Activated naive CD4-positive, alpha-beta T cell treated with Interleukin-2 at 50 U/mL for 16 hours (primary cell): ENCODE data around the gene PDXP.
"Not testable (repeated sequence)": the region's sequence is repeated elsewhere in the genome, so short reads cannot be mapped to it uniquely, and the experiment has no call there.

Experiments
- DNase-seq: peaks from one replicate; pipeline ENCODE4 v3.0.0-alpha.2; 2020

PDXP gene

DNA sequence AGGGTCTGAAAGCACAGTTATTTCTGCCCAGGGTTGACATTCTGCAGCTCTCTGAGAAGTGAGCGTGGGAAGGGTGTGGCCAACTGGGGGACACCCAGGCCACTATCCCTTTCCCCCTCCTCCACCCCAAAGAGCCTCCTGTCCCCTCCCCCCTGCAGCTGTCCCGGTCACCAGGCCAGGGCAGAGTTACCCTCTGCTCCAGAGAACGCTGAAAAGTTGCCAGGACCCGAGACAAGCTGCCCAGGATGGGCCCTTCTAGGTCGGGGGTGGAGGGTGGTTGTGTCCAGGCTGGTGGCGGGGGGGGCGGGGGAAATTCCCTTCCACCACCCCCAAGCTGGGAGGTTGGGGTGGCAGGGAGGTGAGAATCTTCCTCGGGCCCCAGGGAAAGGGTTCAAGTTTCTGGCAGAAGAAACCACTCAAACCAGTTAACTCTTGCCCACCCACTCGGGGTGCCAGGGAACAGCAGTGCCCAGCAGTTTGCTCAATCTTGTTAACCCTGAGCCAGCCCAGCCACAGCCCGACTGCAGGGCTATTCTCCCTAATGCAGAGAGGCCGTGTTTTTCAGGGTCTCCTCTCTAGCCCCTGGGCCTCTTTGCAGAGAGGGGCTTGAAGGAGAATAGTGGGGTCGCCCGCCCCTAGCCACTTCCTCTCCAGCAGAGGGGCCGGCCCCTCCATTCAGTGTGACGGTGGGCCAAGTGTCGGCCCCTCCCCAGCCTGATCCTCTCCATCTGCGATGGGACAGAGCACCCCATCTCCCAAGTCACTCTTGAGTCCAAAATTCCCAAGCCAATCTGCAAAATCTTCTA lies 17.6 kb downstream of the PDXP start:
- DNase-seq = peak; percentile 30

DNA sequence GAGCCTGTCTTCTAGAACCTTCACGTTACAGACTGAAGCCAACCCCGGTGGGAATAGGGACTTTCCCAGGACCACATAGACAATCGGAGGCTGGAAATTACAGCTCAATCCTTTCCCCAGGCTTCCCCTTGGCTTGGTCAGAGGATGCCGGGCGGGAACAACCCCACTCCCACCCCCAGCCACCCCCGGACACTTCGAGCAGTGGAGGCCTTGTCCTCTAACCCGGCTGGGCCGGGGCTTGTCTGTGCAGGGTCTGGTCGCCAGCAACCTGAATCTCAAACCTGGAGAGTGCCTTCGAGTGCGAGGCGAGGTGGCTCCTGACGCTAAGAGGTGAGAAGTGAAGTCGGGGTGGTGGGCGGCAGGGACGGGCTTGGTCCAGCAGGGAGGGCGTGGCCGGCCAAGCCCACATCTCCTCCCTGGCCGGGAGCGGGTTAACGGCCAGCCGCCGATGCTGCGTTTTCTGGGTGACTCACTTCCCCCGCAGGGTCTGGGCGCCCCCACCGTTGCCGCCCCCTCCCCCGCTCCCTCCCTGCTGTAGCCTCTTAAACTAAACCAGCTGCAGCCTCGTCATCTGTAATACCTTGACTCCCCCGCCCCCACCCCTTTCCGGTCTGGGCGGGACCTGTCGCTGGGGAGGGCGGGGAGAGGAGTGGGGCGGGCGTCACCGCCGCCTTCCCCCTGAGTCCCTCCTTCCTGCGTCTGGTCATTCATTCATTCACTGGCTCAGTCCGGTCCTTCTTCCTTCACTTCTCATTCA lies 18.4 kb downstream of the PDXP start:
- peak; percentile 94 for DNase-seq

DNA sequence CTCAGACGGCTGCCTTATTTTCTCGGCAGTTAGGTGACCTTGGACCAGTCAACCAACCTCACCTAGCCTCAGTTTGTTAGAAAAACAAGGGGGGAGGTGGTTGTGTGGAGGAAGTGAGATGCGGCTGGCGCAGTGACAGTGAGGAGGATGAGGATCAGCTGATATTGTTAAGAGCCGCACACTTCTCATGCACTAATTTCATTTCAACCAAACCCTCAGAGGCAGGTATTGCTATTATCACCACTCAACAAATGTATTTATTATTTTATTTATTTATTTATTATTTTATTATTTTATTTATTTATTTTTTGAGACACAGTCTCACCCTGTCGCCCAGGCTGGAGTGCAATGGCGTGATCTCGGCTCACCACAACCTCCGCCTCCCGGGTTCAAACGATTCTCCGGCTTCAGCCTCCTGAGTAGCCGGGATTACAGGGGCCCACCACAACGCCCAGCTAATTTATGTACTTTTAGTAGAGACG lies 19.0 kb downstream of the PDXP start:
- DNase-seq = no peak

DNA sequence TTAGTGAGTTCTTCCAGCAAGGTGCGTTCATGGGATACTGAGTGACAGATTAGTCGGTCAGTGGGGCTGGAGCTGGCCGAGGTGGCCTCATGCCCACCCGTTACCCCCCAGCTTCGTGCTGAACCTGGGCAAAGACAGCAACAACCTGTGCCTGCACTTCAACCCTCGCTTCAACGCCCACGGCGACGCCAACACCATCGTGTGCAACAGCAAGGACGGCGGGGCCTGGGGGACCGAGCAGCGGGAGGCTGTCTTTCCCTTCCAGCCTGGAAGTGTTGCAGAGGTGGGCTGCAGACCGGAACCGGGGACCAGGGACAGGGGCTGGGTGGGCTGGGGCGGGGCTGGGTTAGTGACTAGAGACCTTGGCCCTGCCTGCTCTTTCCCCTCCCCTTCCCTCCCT lies 19.8 kb downstream of the PDXP start:
- DNase-seq = no peak

DNA sequence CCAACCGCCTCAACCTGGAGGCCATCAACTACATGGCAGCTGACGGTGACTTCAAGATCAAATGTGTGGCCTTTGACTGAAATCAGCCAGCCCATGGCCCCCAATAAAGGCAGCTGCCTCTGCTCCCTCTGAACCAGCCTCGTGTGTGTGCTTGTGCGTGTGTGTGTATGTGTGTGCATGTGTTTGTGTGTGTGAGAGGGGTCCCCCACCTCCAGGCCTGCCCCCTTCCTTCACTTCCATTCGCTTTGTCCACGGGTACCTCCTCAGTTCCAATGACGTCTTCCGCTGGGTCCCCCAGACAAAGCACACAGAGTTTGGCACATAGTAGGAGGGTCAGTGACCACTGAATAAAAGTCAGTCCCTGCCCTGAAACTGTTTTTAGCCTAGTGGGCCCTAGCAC lies 21.1 kb downstream of the PDXP start:
- no peak for DNase-seq

DNA sequence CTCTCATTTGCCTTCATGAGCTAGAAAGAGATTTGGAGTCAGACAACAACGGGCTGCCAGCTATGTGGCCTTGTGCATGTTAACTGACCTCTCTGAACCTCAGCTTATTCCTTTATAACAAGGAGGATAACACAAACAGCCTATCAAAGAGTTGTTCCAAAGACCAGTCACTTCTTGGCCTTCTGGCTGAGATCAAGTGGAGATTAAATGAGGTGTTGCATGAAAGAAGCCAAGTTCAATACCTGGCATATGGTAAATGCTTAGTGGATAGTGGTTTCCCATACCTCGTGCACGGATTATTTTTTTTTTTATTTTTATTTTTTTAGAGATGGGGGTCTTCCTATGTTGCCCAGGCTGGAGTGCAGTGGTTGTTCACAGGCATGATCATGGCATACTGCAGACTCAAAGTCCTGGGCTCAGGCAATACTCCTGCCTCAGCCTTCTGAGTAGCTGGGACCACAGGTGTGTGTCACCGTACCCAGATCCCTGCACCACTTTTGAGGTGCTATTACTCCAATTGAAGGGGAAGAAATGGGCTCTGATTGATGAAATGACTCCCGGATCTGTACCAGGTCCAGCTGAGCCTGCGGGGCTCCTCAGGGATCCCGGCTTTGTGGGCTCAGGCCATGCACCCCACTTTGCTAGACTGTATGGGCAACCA lies 21.8 kb downstream of the PDXP start:
- DNase-seq = no peak

DNA sequence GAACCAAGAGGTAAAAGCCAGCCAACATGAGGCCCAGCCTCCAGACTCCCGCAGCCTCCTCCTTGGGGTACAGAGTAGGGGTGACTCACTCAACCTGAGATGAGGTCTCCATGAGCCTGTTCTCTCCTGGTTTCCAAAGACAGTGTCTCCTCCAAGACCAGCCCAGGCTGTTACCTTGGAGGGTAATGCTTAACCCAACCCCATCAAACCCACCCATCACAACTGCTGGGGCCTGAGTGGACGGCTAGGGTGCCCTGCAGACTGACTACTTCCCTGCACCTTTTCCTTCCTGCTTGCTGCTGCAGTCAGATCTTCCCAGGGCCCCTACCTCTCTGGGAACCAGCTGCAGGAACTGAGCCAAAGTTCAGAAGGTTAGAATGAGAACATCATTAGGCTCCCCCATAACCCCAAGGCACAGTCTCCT lies 22.5 kb downstream of the PDXP start:
- no peak for DNase-seq

DNA sequence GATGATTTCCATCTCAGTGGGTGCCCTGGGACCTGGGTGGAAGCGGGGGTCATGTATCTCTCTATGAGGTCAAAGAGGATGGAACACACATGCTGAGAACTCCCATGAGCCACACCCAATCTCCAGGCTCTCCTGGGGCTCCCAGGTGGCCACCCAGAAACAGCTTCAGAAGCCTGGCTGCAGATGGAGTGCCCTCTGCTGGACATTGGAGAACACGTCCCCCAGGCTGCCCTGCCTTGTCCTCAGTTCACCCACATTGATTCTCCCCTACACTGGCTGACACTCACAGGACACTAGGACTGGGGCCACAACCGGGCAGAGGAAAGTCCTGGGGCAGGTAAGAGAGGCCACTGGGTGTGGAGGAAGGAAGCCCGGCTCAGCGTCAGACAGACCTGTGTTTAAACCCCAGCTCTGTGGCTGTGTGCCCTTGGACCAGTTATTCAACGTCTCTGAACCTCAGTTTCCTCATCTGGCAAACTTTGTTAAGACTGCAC lies 23.1 kb downstream of the PDXP start:
- DNase-seq = peak; percentile 80

DNA sequence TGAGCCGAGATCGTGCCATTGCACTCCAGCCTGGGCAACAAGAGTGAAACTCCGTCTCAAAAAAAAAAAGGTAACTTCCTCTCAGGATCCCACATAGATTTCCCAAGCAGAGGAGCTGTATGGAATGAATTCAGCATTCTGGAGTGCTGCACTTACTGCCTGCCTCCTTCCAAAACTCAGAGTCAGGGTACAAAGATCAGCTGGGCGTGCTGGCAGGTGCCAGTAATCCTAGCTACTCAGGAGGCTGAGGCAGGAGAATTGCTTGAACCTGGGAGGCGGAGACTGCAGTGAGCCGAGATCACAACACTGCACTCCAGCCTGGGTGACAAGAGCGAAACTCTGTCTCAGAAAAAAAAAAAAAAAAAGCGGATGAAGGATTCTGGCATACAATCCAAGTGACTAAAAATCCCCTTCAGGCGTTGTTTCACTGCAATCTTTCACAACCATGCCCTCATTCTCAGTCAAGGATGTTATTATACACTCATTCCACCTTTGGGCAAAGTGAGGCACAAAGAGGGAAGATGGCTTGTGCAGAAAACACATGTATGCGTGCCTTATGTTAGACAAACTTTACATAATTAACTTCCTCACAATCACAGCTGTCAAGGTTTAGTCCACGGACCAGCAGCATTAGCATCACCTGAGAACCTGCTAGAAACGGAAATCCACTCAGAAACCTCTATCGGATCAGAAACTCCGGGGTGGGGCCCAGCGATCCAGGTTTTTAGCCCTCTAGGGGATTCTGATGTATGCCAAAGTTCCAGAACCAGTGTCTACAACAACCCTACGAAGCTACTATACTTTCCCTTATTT lies 26.5 kb downstream of the PDXP start:
- no peak for DNase-seq

DNA sequence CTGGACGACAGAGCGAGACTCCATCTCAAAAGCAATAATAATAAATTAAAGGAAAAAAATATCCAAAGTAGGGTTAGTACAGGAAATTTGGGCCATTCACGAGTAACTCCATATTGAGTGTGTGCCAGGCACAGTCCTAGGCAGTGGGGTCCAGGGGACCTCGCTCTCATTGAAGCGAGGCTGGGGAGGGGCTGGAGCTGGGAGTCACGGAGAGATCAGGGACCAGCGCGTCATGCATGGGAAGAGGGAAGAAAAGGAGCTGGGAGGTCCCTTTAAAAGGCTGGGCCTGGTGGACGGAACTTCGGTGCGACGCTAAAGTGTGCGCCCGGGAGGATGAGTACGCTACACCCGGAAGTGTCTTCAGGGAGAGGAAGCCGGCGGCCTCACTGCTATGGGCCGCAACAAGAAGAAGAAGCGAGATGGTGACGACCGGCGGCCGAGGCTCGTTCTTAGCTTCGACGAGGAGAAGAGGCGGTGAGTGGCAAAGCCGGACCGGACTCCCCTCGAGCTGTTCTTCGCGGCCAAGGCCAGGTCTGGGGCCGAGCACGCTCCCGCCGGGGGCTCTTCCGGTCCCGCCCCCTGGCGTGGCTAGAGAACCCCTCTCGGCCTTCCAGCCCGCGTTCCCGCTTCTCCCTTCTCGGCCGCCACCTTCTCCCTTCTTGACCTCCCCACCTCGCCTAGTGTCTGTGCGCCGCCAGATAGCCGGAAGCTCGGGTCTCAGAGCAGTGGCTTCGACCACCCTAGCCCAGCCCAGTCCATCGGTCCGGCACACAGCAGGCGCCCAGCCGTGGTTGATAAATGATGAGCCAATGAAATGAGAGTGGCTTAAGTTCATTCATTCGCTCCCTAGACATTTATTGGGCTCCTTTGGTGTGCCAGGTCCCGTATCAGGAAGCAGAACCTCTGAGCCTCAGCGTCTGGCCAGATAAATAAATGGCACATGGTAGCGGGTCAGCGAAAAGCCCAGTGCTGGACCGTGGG lies 27.8 kb downstream of the PDXP start, which contains the start of gene NOL12:
TSS of gene NOL12 (plus strand) at position 342 of the 981 bp plus-strand sequence. CDS start at position 392, 50 bp downstream.
- peak; percentile 83 for DNase-seq

DNA sequence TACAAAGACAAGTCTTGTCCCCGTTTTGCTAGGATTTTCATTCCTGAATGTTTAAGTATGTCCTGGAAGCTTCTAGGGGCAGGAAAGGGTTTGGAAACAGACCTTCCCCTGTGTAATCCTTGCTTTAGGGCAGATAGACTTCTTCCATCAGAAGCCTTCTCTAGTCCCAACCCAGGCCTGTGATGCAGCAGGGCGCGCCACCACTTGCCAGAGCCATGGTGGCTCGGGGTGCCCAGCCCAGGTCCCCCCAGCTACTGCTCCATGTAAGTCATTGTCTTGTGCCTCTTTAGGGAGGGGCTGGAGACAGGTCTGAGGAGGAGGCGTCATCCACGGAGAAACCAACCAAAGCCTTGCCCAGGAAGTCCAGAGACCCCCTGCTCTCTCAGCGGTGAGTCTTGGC lies 31.9 kb downstream of the PDXP start:
- DNase-seq = no peak

DNA sequence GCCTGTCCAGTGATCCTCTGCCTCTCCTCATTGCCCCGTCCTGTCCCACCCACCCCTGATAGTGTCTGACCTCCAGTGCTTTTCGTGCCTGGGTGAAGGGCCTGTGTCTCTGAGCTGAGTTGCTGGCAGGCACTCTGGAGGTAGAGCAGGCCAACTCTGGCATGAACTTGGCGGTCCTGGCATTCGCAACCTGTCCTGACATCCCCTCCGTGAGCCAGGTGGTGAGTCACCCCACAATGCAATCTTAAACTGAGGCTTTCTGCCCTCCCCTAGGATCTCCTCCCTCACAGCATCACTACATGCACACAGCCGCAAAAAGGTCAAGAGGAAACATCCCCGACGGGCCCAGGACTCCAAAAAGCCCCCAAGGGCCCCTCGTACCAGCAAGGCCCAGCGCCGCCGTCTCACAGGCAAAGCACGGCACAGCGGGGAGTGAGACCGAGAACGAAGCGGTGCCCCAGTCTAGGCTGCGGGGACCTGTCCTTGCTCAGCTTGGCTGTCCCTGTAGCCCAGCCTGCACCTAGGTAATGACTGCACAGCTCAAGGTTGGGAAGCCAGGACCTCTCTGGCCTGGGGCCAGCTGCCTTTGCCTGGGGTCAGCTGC lies 32.5 kb downstream of the PDXP start:
- no peak for DNase-seq

DNA sequence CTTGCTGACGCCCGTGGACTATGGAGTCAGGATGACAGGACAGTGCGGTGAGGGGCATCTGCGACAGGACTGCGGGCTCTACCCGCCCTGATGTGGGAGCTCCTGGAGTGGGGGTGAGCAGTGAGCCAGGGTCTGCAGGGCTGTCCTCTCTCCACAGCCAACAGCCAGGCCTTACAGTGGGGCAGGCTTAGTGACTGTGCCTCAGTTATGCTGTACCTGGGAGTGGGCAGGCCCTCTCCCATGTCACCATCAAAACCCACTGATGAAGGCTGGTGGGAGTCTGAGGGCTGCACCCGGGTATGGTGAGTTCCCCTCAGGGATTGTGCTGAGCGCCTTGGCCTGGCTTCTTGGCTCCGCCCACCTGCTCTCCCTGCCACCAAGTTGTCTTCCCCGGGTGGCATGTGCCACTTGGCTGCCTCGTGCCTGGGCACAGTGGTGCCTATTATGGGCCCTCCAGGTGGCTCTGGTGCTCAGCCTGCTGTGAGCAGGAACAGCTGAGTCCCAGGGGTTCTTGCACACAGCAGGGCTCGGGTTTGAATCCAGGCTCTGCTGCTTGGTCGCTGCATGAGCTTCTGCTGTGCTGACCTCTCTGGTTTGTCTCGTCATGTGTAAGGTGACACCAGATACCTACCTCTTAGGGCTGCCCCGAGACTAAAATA lies 34.2 kb downstream of the PDXP start:
- DNase-seq = no peak

DNA sequence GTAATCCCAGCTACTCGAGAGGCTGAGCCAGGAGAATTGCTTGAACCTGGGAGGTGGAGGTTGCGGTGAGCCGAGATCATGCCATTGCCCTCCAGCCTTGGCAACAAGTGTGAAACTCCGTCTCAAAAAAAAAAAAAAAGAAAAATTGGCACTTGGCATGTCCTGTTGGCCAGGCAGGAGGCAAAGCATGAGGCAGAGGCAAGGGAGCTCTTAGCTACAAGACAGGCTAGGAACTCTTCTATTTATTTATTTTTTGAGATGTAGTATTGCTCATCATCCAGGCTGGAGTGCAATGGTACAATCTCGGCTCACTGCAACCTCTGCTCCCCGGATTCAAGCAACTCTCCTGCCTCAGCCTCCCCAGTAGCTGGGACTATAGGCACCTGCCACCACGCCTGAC lies 35.6 kb downstream of the PDXP start:
- DNase-seq = not testable (repeated sequence)

DNA sequence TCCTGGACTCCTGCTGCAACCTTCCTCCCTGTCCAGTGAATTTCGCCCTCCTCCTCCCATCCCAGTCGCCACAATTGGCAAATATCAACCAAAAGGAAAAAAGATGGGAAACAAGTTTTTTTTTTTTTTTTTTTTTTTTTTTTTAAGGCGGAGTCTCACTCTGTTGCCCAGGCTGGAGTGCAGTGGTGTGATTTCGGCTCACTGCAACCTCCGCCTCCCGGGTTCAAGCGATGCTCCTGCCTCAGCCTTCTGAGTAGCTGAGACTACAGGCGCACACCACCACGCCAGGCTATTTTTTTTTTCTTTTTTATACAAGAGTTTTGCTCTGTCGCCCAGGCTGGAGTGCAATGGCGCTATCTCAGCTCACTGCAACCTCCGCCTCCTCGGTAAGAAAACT lies 37.7 kb downstream of the PDXP start:
- not testable (repeated sequence) for DNase-seq

DNA sequence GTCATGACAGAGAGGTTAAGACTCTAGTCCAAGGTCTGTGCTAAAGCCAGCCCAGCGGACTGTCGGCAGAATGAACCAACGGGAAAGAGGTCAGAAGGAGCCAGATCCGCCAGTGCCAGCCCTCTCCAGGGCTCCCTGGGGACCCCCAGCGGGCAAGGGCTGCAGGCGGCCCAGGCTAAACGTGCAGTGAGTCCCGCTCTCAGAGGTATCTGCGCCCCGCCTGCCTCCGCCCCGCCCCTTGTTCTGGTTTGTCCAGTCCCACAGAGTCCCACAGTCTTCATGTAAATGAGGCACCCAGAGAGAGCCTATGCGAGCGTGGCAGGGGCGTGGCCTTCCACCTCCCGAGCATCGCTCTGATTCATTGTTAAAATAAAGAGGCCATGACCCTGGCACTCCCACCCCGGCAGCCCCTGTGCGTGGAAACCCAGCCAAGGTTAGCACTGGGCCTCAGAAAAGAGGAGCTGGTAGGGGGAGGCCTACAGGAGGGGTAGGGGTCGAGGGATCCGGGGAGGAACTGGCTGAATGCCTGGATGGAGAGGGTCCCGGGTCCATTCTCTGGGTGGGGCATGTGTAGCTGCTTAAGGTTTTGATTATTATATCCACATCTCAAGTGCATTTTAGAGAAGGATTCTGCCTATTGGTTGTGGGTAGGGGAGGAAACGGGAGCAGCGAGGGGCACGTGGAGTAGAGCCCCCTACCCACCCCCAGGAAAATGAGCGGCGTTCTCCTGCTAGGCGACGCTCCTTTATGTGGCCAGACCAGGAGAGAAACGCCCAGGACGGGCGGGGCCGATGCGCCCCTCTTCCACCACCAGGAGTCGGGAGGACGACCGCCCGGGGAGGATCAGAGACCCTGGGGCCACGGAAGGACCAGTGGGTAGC lies 38.4 kb downstream of the PDXP start, which contains the start of gene TRIOBP:
TSS of gene TRIOBP (plus strand) at position 392 of the 881 bp plus-strand sequence. CDS start 4,318 bp downstream, outside the sequence.
- DNase-seq = peak; percentile 87

DNA sequence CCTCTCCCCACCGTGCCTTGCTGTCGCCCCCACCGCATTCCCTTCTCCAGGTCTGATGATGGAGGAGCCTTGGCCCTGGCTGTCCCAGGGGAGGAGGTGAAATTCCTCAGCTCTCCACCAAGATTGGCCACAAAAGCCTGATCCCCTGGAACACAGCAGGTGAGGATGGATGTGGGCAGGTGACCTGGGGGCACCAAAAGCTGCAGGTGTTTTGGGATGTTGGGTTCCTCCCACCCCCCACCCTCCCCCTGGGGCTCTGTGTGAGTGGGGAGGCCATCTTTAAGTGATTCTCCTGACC lies 39.0 kb downstream of the PDXP start:
- no peak for DNase-seq

DNA sequence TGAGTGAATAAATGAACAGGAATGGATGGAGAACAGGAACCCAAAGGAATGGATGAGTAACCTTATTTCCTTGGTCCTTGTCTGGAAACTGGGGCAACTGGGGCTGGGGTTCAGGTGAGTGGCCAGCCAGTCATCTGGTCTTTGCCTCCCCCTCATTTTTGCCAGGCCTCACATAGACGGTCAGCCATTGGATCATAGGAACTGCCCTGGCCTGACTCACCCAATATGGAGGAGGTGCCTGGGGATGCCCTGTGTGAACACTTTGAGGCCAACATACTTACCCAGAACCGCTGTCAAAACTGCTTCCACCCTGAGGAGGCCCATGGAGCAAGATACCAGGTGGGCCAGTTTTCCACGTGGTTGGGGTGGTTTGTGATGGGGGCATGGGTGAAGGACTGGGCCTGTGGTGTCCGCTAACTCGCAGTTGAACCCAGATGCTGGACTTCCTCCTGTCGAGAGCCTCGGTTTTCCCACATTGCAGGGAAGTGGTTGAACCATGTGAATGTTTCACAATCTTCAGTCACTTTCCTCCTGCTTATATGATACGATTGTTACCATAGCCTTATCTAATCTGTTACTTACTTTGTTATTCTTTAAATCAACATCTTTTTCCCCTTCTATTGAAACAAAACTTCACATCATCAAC lies 42.7 kb downstream of the PDXP start:
- no peak for DNase-seq

DNA sequence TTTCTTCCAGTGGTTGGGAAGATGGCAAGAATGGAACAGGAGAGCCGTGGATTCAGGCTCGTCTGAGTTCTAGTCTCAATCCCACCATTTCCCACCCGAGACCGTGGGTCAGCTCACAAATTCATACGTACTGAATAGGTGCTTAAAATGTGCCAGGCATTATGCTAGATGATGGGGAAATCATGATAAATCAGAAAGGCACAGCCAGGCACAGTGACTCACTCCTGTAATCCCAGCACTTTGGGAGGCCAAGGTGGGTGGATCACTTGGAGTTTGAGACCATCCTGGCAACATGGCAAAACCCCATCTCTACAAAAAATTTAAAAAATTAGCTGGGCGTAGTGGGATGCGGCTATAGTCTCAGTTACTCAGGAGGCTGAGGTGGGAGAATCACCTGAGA lies 45.4 kb downstream of the PDXP start:
- no peak for DNase-seq
